SH-SY5Y (cell line): ENCODE data around the gene ATP1A4.

Source experiments
- GATA2 ChIP-seq: IDR thresholded peaks from 2 replicates; pipeline ENCODE4 v1.6.1; 2011; ENCODE audit warnings: mild to moderate bottlenecking, low read depth, low read length
- GATA3 ChIP-seq: IDR thresholded peaks from 2 replicates; pipeline ENCODE4 v1.6.1; 2011; ENCODE audit warnings: low read depth, mild to moderate bottlenecking, low read length, moderate library complexity

The ATP1A4 gene

GRCh38 chr1:160228431-160228830 is 77.0 kb downstream of the ATP1A4 start:
- TF ChIP-seq GATA2 (no peak), GATA3 (no peak)

GRCh38 chr1:160232911-160233310 is 81.5 kb downstream of the ATP1A4 start:
- no peak for TF ChIP-seq GATA3
- no peak for TF ChIP-seq GATA2
